NAMALWA (cell line): Measurements from ENCODE around the gene SMPDL3B.
A peak's percentile ranks its signal among the peaks of the same experiment; 100 is the strongest.

Source experiments
- DNase-seq: peaks from one replicate; pipeline ENCODE4 v3.0.0-alpha.2; 2015; ENCODE audit warnings: low spot score

Gene SMPDL3B

GRCh38 chr1:27934818-27935549 lies at the start of gene SMPDL3B:
SMPDL3B (plus strand) TSS chr1:27935000; CDS start chr1:27935184, 184 bp downstream.
- peak; percentile 57 for DNase-seq

GRCh38 chr1:27885114-27885528 lies 49.7 kb upstream of the SMPDL3B start:
- no peak for DNase-seq

- no peak for DNase-seq
Measured at GRCh38 chr1:27885621-27886352, 49.0 kb upstream of the SMPDL3B start.

GRCh38 chr1:27886353-27886679 lies 48.5 kb upstream of the SMPDL3B start:
- DNase-seq = no peak

- DNase-seq = no peak
Measured at GRCh38 chr1:27886744-27887143, 48.1 kb upstream of the SMPDL3B start.

- peak; percentile 47 for DNase-seq
Measured at GRCh38 chr1:27887215-27888021, 47.4 kb upstream of the SMPDL3B start.

- no peak for DNase-seq
Measured at GRCh38 chr1:27889506-27889905, 45.3 kb upstream of the SMPDL3B start.

- DNase-seq = peak; percentile 92
Measured at GRCh38 chr1:27891196-27891889, 43.5 kb upstream of the SMPDL3B start.

GRCh38 chr1:27894521-27894920 lies 40.3 kb upstream of the SMPDL3B start:
- no peak for DNase-seq

- no peak for DNase-seq
Measured at GRCh38 chr1:27906759-27907158, 28.0 kb upstream of the SMPDL3B start.

GRCh38 chr1:27912429-27912828 lies 22.4 kb upstream of the SMPDL3B start:
- no peak for DNase-seq

GRCh38 chr1:27915082-27915575 lies 19.7 kb upstream of the SMPDL3B start:
- no peak for DNase-seq

GRCh38 chr1:27922272-27922671 lies 12.5 kb upstream of the SMPDL3B start:
- DNase-seq = no peak

- no peak for DNase-seq
Measured at GRCh38 chr1:27928216-27928954, 6.4 kb upstream of the SMPDL3B start.

GRCh38 chr1:27931184-27931583 lies 3.6 kb upstream of the SMPDL3B start:
- no peak for DNase-seq

GRCh38 chr1:27931759-27932158 lies 3.0 kb upstream of the SMPDL3B start:
- no peak for DNase-seq

GRCh38 chr1:27935721-27936120 lies 921 bp downstream of the SMPDL3B start:
- DNase-seq = no peak

- DNase-seq = no peak
Measured at GRCh38 chr1:27936370-27936769, 1.6 kb downstream of the SMPDL3B start.

- no peak for DNase-seq
Measured at GRCh38 chr1:27937524-27937836, 2.7 kb downstream of the SMPDL3B start.

GRCh38 chr1:27938488-27938887 lies 3.7 kb downstream of the SMPDL3B start:
- no peak for DNase-seq

GRCh38 chr1:27940297-27940696 lies 5.5 kb downstream of the SMPDL3B start:
- peak; percentile 81 for DNase-seq
